Limb (tissue), 2 donors: ENCODE data around the gene CTNNBL1.

Experiments
- DNase-seq, 2 donors: peaks; one replicate each; pipeline ENCODE4 v3.0.0-alpha.2; 2016; ENCODE audit errors: extremely low spot score in 2 of 2

The CTNNBL1 gene

DNA sequence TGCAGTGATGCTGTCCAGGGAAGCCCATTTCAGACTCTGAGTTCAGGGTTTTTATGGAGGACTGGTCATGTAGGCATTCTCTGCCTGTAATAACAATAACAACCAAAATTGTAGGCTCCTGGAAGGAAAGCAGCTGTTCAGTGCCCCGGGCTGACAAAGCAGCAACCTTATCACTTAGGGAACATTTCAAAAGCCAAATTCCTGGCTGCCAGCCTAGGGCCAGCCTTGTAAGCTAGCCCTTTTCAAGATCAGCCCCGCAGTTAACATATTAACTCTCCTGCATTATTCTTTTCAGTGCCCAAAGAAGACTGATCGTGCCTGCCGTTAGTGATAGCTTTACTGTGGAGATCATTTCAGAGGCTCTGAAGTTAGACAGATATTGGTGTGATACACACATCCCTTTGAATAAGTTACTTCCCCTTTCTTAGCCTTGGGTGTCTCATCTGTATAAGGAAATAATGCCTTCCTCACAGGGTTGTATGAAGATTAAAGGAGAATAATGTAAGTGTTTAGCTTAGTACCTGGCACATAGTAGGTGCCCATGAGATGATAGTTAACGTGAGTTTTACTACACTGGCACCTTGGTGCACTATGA, 44.1 kb downstream of the CTNNBL1 start:
- no peak for DNase-seq

DNA sequence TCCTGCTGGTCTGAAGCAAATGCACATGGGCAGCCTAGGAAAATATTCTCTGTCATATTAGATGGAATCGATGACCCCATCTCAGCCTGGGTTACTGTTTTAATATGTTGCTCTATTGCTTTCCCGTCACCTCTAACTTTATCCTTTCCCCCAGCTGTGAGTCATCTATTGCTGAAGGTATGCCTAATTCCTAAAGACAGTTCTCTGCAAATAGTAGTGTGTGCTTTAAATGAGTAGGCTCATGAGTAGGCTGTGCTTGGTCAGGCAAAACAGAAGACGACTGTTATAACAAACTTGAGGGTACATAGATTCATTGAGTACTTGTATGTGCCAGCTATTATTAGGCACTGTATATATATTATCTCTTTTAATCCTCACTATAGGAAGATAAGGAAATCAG, 47.2 kb downstream of the CTNNBL1 start:
- no peak for DNase-seq

DNA sequence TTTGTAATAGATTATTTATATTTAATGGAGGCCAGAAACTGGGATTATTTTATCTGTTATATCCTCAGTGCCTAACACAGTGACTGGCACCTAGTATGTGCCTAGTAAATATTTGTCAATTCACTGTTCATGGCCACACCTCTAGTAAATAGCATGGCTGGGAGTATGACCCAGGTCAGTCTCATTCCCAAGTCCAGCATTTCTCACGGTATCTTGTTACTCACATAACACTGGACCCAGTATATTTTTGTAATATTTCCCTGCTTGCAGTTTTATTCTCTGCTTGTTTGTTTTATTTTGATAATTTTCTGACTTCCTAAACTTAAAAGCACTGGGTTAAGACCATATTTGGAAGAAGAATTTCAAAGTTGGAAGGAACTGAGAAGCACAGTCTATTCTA, 47.7 kb downstream of the CTNNBL1 start:
- DNase-seq, result no peak

DNA sequence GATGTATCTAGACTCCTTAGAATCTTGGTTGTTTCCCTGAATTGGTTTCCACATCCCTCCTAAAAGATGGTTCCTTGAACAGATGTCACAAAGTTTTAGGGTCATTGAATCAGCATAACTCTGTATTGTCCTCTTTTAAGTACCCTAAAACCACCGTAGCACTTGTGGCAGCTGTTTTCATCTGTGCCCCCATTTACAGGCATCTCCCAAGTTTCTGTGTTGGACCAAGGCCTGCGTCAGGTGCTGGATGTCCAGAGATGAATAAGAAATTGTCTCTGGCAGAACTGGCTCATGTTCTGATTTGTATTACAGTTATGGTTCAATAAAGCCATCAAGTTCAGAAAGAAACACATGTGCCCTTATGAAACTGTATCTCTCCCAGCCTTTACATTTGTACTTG, 48.3 kb downstream of the CTNNBL1 start:
- no peak for DNase-seq

DNA sequence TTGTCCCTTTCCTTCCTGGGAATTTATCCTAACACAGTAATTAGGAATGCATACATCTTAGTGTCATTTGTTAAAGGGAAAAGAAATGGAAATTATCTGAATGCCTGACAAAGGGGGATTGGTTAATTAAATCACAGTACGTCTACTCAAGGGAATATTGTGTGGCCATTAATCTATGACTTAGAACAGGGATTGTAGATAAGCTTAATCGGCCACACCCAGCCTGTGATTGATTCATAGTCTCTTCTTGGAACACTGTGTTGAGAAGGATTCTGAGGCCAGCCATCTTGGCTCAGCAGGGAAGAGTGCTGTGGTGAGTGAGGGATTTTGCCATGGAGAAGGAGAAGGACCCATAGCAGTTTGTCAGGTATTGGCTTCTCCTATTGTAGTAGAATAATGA, 50.5 kb downstream of the CTNNBL1 start:
- DNase-seq, result no peak

DNA sequence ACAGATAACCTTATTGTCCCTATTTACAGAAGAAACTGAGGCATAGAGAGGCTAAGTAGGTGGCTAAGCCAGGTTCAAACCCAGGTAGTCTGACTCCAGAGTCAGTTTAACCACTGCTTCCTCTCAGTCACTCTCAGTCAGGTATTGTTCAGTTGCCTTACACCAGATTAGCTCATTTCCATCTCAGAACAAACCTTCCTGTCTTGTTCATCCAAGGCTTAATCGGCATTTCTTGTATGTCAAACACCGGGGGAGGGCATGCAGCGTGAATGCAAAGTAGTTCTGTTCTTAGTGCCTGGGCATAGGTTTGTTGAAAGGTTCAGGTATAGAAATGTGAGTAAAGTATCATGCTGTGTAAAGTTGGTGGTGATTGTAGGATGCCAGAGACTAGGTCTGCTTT, 51.7 kb downstream of the CTNNBL1 start:
- no peak for DNase-seq

DNA sequence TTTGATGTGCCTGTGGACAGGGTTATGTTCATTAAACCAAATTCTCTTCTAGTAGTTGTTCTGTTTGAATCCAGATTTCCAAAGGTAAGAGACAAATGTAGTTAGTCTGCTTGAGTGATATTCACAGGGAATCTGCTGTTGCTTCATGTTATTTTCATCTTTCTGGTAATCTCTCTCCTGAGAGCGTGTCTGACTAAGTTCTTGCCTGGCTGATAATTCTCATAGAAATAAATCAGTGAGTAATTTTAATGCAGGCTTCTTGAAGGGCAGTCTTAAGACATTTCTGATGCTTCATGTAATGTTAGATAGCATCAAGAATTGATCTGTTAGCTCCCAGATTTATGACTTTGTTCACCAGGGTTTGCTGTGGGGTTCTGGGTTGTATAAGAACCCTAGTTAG, 54.2 kb downstream of the CTNNBL1 start:
- no peak for DNase-seq

DNA sequence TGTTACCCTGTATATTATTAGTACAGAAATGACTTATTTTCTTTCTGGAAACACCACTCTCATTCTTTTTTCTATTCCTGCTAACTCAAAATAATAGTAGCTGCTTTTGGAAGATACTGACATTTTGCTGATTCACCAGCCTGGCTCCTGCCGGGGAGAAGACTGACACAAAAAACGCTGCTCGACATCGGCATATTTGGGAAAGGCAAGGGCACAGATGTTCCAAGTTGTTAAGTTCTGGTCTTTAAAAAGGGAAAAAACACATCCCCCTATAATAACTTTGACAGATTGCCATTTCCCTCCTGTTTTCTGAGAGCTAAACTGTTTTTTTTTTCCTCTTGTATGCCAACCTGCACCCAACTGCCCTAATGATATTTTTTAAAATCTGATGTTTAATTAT, 55.4 kb downstream of the CTNNBL1 start:
- no peak for DNase-seq

DNA sequence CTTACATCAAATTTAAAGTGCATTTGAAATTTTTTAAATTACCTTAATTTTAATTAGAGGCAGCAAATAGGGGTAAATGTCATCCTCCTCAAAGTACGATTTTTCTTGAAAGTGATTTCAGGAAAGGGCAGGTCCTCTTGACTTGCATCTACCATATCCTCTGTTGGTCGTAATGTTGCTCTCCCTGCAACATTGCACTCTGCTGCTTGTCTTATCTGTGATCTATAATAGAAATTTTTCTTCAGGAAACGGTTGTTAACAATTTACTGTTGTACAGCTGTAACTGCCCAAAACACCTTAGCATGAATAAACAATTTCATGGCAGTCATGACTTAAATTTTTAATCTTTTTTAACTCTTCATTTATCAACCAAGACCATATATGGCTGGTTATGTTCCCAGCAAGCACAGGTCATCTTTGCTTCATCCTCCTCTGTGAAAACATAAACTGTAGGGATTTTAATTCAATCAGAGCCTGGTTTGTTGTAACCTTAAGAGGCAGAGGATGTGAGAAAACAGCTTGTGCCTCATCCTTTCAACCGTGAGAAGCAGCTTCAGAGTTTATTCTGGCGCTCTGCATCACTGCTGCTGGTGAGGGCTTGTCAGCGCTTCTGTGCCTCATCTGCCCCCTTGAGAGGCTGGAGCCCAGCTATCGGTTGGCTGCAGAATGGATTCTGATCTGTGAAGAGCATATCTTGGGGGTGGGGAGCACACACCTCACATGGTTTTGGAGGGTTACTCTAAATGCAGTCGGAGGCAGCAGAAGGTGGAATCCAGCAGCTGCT, 56.0 kb downstream of the CTNNBL1 start:
- DNase-seq, result no peak

DNA sequence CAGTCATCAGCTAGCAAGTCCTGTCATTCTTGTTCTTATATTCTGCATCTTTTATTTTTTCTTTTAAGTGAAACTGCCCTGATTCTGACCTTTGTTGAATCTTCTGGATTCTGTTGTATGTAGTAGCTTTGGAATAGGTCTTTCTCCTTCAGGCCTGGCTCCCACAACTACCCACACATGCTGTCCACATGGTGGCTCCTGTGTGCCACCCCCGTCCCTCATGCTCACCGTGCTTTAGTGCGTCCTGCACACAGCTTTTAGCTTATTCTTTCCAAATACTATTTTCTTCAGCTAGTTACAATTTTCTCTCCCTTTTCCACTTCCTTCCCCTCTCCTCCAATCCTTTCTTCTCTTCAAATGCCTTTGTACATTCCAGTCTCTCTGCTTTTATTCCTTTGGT, 61.8 kb downstream of the CTNNBL1 start:
- no peak for DNase-seq

DNA sequence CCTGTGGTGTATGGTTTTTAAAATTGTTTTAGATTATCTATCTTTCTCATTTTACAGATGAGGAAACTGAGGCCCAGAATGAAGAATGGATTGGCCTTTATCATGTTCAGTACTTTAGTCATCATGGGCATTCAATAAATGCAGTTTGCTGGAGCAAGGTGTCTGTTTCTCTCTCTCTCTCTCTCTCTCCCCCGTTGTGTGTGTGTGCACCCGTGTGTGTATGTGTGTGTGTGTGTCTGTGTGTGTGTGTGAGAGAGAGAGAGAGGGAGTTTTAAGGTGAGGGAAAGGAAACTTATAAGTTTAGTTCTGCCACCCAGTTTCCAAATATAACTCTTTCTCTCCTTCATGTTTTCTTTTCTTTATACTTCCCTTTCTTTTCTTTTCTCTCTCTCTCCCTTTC, 62.4 kb downstream of the CTNNBL1 start:
- DNase-seq, result no peak

DNA sequence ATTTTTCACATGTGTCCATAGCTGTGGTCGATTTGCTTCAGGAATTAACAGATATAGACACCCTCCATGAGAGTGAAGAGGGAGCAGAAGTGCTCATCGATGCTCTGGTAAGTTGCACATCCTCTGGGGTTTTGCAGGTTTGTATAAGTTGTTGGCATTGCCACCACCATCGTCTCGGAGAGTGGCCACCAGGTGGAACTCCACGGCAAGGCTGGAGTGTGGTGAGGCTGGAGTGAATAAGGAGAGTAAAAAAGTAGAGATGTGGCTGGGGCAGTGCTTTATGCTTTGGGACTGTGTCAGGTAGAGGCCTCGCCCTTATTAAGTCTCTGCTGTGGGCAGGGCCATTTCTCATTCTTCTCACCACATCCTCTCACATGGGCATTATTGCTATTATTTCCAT, 63.7 kb downstream of the CTNNBL1 start:
- DNase-seq, result no peak

DNA sequence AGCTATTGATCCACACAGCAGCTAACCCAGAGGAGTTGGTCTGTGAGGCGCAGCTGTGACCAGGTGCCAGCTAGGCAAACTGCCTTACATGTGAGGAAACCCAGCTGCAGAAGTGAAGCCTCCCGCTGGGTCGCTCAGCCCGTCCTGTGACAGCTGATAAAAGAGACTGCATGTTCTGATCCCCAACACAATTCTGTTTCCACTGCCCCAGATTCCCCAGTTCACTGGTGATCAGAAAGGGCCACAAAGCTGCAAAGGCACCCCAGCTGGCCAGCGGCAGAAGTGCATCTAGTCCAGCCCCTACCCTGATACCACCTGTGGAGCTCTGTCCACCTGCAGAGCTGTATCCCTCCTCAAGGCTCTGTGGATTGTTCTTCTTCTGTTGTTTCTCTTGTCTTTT, 64.5 kb downstream of the CTNNBL1 start:
- no peak for DNase-seq

DNA sequence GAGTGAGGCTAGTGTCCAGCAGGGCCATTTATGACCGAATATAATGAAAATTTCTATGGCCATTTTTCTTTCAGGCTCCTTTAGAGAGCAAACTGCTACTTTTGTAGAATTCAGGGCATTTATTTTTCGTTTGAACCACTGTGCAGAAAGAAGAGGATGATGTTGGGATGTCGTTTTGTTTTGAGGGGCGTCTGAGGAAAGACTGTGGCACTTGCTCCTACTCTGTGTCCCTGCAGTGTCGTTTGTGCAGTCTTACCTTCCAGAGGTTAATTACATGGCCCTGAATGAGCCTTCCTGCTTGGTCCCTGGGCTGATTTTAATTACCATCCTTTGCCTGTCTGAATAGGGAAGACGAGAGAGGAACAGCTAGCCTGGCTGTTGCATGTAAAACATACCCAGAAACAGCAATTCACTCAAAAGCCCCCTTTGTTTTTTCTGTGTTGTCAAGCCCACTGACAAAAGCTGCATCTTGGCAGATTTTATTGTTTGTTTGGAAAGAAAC, 65.3 kb downstream of the CTNNBL1 start:
- DNase-seq, result no peak

DNA sequence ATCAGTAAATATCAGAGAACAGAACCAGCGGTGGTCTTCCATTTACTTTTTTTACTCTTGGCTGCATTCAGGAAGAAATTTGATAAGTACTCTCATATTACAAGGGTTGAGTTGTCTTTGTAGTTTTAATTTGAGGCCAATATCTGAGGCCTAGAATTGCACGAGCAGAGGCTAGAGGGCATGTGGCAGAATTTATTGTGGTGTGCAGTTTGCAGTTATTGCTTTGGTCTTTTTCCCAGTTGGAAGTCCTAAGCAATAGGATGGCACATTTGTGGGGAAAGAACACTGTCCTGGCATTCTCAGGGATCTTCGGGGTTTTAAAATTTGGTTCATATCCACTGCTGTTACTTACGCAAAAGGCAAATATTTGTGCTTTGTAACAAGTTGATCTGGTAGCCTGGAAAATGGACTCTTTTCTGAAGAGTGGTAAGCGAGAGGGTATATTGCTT, 66.0 kb downstream of the CTNNBL1 start:
- no peak for DNase-seq

DNA sequence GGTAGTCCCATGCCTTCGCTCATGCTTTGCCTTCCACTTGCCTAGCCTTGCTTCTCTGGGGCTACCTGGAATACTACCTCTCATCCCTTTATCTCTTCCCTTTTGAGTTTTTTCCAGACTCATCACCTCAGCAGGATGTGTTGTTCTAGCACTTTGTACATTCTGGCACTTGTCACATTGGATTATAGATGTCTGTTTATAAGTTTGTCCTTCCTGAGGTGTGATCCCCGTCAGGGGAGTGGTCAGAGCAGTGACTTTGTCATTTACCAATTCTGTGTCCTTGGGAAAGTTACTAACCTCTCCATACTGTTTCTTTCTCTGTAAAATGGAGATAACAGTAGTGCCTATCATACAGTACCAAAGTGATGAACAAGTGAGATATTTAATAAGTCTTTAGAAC, 66.5 kb downstream of the CTNNBL1 start:
- DNase-seq, result no peak

DNA sequence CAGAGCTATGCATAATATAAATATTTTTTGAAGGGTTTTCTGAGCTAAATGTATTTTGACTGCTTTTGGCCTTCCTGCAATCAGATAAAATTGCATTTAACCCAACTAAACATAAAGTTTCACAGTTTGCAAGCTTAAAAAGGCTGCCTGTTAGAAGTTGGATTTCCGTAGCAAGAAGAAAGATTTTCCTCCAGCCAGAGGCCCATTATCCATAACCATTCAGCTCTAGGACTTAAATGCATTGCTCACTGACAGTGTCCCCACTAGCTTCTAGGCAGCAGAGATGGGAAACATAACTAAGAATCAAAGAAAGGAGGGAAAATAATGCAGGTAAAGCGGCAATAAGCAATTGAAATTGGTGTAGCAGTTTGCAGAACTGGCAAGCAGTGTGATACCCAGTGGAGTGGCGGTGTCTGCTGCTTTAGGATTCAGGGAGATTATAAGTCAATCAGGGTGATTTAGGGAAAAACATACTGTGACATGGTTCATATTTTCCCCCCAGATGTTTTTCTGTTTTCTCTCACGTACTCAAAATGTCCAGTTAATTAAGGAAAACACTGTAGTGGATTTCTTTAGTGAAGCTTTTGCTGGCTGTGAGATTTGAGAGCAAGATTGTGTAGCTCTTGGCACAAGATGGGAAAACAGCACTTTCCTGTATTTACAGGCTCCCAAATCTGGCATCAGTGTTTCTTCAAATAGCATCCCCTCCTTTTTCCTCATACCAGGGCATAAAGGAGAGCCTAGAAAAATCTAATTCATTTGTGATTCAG, 69.1 kb downstream of the CTNNBL1 start:
- DNase-seq, result no peak

DNA sequence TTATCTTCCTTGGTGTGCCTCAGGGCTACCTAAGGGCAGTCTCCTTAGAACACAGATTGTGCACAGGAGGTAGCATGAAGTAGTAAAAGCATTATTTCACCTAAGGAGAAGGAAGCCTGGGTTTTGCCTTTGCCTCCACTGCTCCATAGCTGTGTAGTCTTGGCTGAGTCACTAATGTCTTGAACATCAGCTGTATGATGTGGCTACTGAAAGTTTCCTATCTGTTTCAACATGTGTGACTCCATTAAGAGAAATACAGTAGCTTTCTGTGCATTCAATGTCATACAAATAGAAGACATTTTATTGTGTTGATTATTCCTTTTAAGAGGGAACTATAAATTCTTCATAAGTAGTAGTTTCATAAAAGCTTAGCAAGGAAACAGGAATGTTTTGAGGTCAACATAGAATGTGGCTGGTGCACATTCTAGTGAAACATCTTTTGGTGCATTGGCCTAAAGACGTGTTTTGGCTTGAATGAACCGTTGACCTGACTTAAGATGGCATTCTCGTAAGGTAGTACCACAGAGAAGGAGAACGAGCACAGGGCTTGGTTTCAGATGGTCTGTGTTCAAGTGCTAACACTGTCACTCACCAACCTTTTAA, 70.6 kb downstream of the CTNNBL1 start:
- DNase-seq, result no peak

DNA sequence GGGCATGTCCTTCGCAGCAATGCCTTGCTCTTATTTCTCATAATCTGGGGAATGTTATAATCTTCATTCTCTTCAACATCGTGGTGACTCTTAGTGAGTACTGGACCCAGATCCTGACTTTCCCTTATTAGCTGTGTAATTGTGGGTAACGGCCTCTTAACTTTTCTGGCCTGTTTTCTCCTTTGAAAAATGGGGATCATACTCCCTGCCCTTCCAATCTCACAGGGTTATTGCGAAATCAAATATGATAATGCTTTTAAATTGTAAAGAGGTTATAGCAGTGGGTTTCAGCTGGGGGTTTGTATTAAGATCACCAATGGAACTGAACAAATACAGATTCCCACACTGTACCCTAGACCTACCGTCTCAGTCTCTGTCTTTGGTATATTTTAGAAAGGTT, 77.1 kb downstream of the CTNNBL1 start:
- no peak for DNase-seq

DNA sequence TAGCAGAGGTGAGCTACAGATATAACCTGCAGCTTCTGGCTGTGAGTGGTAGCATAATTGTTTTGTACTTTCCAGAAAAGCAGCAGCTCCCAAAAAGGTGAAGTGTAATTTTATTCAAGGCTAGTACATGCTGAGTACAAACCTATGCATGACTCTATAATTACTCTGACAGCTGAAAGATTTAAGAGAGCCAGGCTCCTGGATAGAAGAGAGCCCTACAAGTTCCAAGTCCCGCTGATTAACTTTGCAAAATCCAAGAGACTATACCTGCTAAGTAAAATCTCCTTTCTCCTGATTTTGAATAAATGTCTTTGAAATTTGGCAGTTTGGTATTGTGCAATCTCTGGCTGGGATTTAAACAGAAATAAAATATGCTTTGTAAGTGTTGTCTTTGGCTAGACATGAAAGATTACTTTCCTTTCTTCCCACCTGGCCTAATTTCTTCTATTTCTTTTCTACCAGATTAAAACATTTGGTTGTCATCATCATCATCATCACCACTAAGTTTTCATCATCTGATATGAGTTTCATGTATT, 79.5 kb downstream of the CTNNBL1 start:
- no peak for DNase-seq

DNA sequence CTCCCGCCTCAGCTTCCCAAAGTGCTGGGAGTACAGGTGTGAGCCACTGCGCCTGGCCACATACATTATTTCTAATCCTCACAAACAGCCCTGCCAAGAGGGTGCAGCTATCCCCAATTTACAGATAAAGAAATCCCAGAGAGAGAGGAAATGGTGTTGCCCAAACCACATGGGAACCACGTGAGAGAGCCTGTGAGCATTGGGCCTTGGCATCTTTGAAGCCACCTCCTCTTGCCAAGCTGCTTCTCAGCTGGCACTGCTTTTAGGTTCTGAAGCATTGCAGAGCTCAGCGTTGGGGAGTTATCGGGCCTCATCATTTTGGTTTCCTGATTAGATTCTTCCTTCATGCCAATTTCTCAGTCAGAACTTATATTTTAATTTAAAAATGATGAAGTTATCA, 80.3 kb downstream of the CTNNBL1 start:
- DNase-seq, result no peak

DNA sequence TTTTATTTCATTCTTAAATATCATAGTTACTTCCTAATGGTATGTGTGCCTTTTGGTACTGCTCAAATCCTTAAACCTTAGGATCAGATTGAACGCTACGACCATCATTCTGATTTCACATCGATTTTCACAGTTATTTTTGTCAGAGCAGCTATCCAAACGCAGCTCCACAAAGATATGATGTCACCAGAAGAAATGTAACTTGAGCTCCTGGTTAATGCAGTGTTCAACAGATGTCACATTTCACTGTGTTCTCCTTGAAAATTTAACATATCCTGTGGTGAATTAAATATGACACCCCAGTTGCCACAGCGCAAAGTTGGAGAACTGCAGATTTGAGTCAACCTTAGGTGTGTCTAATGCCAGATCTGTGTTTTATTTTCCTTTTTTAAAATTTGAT, 81.4 kb downstream of the CTNNBL1 start:
- DNase-seq, result peak in 1 of 2 donors; percentile 10
